GM12801 (cell line): Measurements from ENCODE around the gene KCNQ4.

Source experiments
- CTCF ChIP-seq: IDR thresholded peaks from one replicate; pipeline ENCODE4 v1.5.1; 2011; ENCODE audit warnings: control low read depth; ENCODE audit not compliant: insufficient read length; ENCODE audit errors: extremely low read depth

The KCNQ4 gene

GRCh38 chr1:40783001-40783905 lies at the start of gene KCNQ4:
Gene KCNQ4 (plus strand): TSS chr1:40783787. CDS start chr1:40784094, 307 bp downstream.
- TF ChIP-seq CTCF, result no peak

GRCh38 chr1:40734882-40735628 lies 48.5 kb upstream of the KCNQ4 start:
- TF ChIP-seq CTCF, result no peak

- TF ChIP-seq CTCF, result no peak
These were observed 47.5 kb upstream of the KCNQ4 start for GRCh38 chr1:40736085-40736531.

GRCh38 chr1:40738831-40739230 lies 44.8 kb upstream of the KCNQ4 start:
- TF ChIP-seq CTCF, result no peak

- no peak for TF ChIP-seq CTCF
These were observed 44.1 kb upstream of the KCNQ4 start for GRCh38 chr1:40739455-40740008.

- TF ChIP-seq CTCF, result no peak
These were observed 43.3 kb upstream of the KCNQ4 start for GRCh38 chr1:40740039-40740996.
